Hepatocyte (in vitro differentiated cells): ENCODE measurements around the gene PANK3. TPM values are rescaled to one million over a fixed set of nuclear protein-coding genes. Genes with fewer than 3 reads are reported as not detected.

Experiments used
- DNase-seq: peaks from one replicate; pipeline ENCODE4 v3.0.0-alpha.2; 2016; ENCODE audit warnings: low spot score
- H2AFZ ChIP-seq: fragments of 200-600 bp; sonication (generic); 2 replicates; pipeline ENCODE4 v1.6.0; 2016; ENCODE audit warnings: antibody characterized with exemption, mild to moderate bottlenecking
- H3K27ac ChIP-seq: fragments of 200-600 bp; sonication (generic); 2 replicates; pipeline ENCODE4 v1.5.1; 2016; ENCODE audit warnings: mild to moderate bottlenecking
- H3K27me3 ChIP-seq: fragments of 200-600 bp; sonication (generic); 2 replicates; pipeline ENCODE4 v1.6.1; 2016
- H3K36me3 ChIP-seq: fragments of 200-600 bp; sonication (generic); replicated peaks from 2 replicates; pipeline ENCODE4 v1.5.1; 2016; ENCODE audit warnings: low read depth; ENCODE audit not compliant: insufficient read depth
- H3K4me1 ChIP-seq: fragments of 200-600 bp; sonication (generic); 2 replicates; pipeline ENCODE4 v1.5.1; 2016; ENCODE audit warnings: mild to moderate bottlenecking, moderate library complexity; ENCODE audit not compliant: insufficient read depth
- H3K4me2 ChIP-seq: fragments of 200-600 bp; sonication (generic); 2 replicates; pipeline ENCODE4 v1.6.0; 2016
- H3K4me3 ChIP-seq: fragments of 200-600 bp; sonication (generic); 2 replicates; pipeline ENCODE4 v1.5.1; 2016; ENCODE audit warnings: mild to moderate bottlenecking
- H3K79me2 ChIP-seq: fragments of 200-600 bp; sonication (generic); 2 replicates; pipeline ENCODE4 v1.6.0; 2017; ENCODE audit warnings: mild to moderate bottlenecking
- H3K9me2 ChIP-seq: fragments of 200-600 bp; sonication (generic); replicated peaks from 2 replicates; pipeline ENCODE4 v1.6.0; 2017; ENCODE audit warnings: mild to moderate bottlenecking; ENCODE audit not compliant: insufficient read depth
- H3K9me3 ChIP-seq: fragments of 200-600 bp; sonication (generic); 2 replicates; pipeline ENCODE4 v1.5.1; 2016; ENCODE audit warnings: low read depth, mild to moderate bottlenecking
- H4K20me1 ChIP-seq: fragments of 200-600 bp; sonication (generic); 2 replicates; pipeline ENCODE4 v1.6.0; 2016; ENCODE audit warnings: mild to moderate bottlenecking; ENCODE audit not compliant: insufficient read depth, poor library complexity, severe bottlenecking
- CTCF ChIP-seq: fragments of 200-600 bp; sonication (generic); IDR thresholded peaks from 2 replicates; pipeline ENCODE4 v1.5.1; 2016; ENCODE audit warnings: antibody characterized with exemption, mild to moderate bottlenecking; ENCODE audit not compliant: poor library complexity
- EZH2 ChIP-seq: fragments of 200-600 bp; sonication (generic); IDR thresholded peaks from 2 replicates; pipeline ENCODE4 v1.6.1; 2016; ENCODE audit warnings: antibody characterized with exemption, mild to moderate bottlenecking, borderline replicate concordance
- EZH2phosphoT487 ChIP-seq: fragments of 200-600 bp; sonication (generic); IDR thresholded peaks from one replicate; pipeline ENCODE4 v1.6.1; 2018; ENCODE audit warnings: antibody characterized with exemption, mild to moderate bottlenecking, low read depth, moderate library complexity; ENCODE audit not compliant: unreplicated experiment, severe bottlenecking
- WGBS: methylation state at CpG from one replicate; pipeline ENCODE4 v1.1.6; 2016; ENCODE audit warnings: low lambda C conversion rate; ENCODE audit errors: missing lambda C conversion rate; 5-methylcytosine and 5-hydroxymethylcytosine counted together
- polyA plus RNA-seq: library from polyadenylated mRNA; unstranded; fragments of >200 nt; fragmentation: Nextera tagmentation; extraction: Ambion mirVana; gene quantifications from 2 replicates; pipeline ENCODE4 v1.2.1, GENCODE V29; 2016
- total RNA-seq: library from RNA; depleted of rRNA; stranded (reverse); fragments of >200 nt; gene quantifications from 2 replicates; pipeline ENCODE4 v1.2.3, GENCODE V29; 2014

PANK3 gene
- total and polyA plus RNA-seq, 2 experiments from 2014 or later: 25.8 to 104 TPM

GRCh38 chr5:168531191-168531590, 48.0 kb downstream of the PANK3 start:
- DNase-seq: no peak
- 86% methylated on average over 5 of the region's 5 CpGs for WGBS
- H3K36me3 ChIP-seq: no peaks in the 10 kb centered on the region

GRCh38 chr5:168530621-168531150, 48.5 kb downstream of the PANK3 start:
- H3K4me1 ChIP-seq: no peaks in the 10 kb centered on the region
- no peaks in the 10 kb centered on the region for H3K9me2 ChIP-seq
- no peaks in the 10 kb centered on the region for H3K9me3 ChIP-seq
- no peaks in the 10 kb centered on the region for H3K79me2 ChIP-seq
- no peak overlapping the region for H2AFZ ChIP-seq
- H4K20me1 ChIP-seq: no peaks in the 10 kb centered on the region
- 85% methylated on average over 4 of the region's 4 CpGs for WGBS
- DNase-seq: no peak
- no peaks in the 10 kb centered on the region for H3K36me3 ChIP-seq
- H3K27ac ChIP-seq: no peak overlapping the region
- H3K4me2 ChIP-seq: no peak overlapping the region
- no peak for TF ChIP-seq EZH2phosphoT487
- TF ChIP-seq EZH2: no peak
- no peak for TF ChIP-seq CTCF
- no peak overlapping the region for H3K4me3 ChIP-seq
- peaks cover 19% of the 10 kb centered on the region for H3K27me3 ChIP-seq

More at GRCh38 chr5:168531191-168531590, 48.0 kb downstream of the PANK3 start:
- Histone ChIP-seq H3K4me3 (no peak overlapping the region), H4K20me1 (no peaks in the 10 kb centered on the region), H3K27ac (no peak overlapping the region), H3K27me3 (peaks cover 19% of the 10 kb centered on the region), H2AFZ (no peak overlapping the region), H3K4me2 (no peak overlapping the region), H3K9me2 (no peaks in the 10 kb centered on the region), H3K4me1 (no peaks in the 10 kb centered on the region), H3K9me3 (no peaks in the 10 kb centered on the region), H3K79me2 (no peaks in the 10 kb centered on the region)
- no peak for TF ChIP-seq EZH2phosphoT487
- TF ChIP-seq EZH2: no peak
- TF ChIP-seq CTCF: no peak

DNA sequence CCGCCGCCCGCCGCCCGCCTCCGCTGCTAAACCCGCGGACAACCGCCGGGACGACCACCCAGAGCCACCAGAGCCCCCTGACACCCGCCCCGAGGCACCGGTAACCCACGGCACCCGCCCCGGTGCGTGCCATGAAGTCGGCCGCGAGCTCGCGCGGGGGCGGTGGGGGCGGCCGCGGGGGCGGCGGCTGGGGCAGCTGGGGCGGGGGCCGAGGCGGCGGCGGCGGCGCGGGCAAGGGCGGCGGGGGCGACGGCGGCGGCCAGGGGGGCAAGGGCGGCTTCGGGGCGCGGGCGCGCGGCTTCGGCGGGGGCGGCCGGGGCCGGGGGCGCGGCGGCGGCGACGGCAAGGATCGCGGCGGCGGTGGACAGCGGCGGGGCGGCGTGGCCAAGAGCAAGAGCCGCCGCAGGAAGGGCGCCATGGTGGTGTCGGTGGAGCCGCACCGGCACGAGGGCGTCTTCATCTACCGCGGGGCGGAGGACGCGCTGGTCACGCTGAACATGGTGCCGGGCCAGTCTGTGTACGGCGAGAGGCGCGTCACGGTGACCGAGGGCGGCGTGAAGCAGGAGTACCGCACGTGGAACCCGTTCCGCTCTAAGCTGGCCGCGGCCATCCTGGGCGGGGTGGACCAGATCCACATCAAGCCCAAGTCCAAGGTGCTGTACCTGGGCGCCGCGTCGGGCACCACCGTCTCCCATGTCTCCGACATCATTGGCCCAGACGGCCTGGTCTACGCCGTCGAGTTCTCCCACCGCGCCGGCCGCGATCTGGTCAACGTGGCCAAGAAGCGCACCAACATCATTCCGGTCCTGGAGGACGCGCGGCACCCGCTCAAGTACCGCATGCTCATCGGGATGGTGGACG, 49.6 kb downstream of the PANK3 start:
- Histone ChIP-seq H4K20me1 (no peaks in the 10 kb centered on the region), H3K79me2 (no peaks in the 10 kb centered on the region), H3K9me2 (no peaks in the 10 kb centered on the region), H3K27ac (no peak overlapping the region), H3K27me3 (peaks cover 19% of the 10 kb centered on the region), H3K36me3 (no peaks in the 10 kb centered on the region), H3K4me2 (peak overlapping the region; percentile 91), H3K9me3 (no peaks in the 10 kb centered on the region), H2AFZ (peak overlapping the region; percentile 60), H3K4me1 (no peaks in the 10 kb centered on the region), H3K4me3 (peak overlapping the region; percentile 39)
- TF ChIP-seq EZH2: no peak
- TF ChIP-seq CTCF: no peak
- TF ChIP-seq EZH2phosphoT487: no peak
- WGBS: 69% methylated on average over 43 of the region's 125 CpGs
- peak; percentile 18 for DNase-seq
